ENCODE results near the gene CNIH3.

CNIH3 gene

GRCh38 chr1:224736619-224737352 is 120.7 kb downstream of the CNIH3 start:
- no peaks in the 10 kb centered on the region for H3K36me3 ChIP-seq (ENCODE audit: control insufficient read depth in 1 of 2, insufficient read depth in 2 of 2, low read length in 2 of 2)
- no peak overlapping the region for H3K4me3 ChIP-seq (ENCODE audit: low read depth in 1 of 2, low read length in 2 of 2)
- H3K27ac ChIP-seq (ENCODE audit: low read length), result no peak overlapping the region
- no peaks in the 10 kb centered on the region for H3K9me3 ChIP-seq (ENCODE audit: control insufficient read depth in 1 of 2, low read length in 2 of 2)
- peaks cover 0 to 38% of the 10 kb centered on the region in 2 donors for H3K4me1 ChIP-seq (ENCODE audit: control insufficient read depth in 1 of 2, insufficient read depth in 2 of 2, low read length in 2 of 2)
- no peaks in the 10 kb centered on the region for H3K27me3 ChIP-seq (ENCODE audit: low read depth, low read length)

DNA sequence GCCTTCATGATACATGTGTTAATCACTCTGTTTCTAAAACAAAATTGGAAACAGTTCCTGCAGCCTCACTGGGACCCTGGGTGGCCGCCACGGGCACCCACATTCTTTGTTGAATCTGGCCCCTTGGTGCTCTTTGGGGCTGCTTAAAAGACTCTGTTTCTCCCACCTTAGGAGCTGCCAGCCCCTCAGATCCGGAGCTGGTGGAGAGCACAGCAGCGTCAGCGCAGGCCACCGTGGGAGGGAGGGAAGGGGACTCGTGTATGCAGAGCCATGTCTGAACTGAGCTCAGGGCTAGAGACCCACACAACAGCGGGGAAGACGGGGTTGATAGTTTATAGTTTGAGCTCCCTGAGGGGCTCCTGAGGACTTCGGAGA is 121.2 kb downstream of the CNIH3 start:
- H3K9me3 ChIP-seq (ENCODE audit: control insufficient read depth in 1 of 2, low read length in 2 of 2), result no peaks in the 10 kb centered on the region
- no peaks in the 10 kb centered on the region for H3K27me3 ChIP-seq (ENCODE audit: low read depth, low read length)
- no peak overlapping the region for H3K27ac ChIP-seq (ENCODE audit: low read length)
- H3K36me3 ChIP-seq (ENCODE audit: control insufficient read depth in 1 of 2, insufficient read depth in 2 of 2, low read length in 2 of 2), result no peaks in the 10 kb centered on the region
- H3K4me1 ChIP-seq (ENCODE audit: control insufficient read depth in 1 of 2, insufficient read depth in 2 of 2, low read length in 2 of 2), result peaks cover 0 to 38% of the 10 kb centered on the region in 2 donors
- H3K4me3 ChIP-seq (ENCODE audit: low read depth in 1 of 2, low read length in 2 of 2), result no peak overlapping the region

DNA sequence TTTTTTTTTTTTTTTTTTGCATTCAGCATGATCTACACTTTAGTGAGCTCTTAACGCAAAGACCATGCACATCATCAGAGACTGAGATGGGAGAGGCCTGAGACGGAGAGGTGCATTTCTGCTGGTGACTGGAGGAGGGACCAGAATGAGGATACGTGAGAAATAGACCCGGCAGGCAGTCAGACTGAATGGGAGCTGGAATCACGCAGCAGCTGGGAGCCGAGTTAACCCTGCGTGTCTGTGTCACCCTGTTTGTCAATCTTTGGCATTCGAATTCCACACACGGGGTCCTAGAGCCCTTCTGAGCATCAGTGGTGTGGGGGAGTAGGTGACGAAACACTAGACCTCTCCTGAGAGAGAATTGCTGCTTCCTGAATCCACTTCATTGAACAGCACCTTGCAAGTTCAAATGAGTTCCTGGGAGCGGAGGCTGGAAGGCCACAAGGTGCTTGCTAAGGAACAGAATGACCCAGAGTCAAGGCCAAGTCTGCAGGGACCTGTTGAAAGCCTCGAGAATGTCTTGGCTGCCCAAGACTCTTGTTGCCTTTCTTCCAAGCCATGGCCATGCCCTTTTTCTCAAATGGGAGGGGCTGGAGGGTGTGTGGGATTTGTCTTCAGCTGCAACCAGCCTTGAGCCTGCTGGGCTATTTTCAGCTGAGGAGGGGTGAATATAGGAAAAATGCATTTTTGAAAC is 123.3 kb downstream of the CNIH3 start:
- Histone ChIP-seq H3K4me3 (ENCODE audit: low read depth in 1 of 2, low read length in 2 of 2) (no peak overlapping the region), H3K27ac (ENCODE audit: low read length) (no peak overlapping the region)

GRCh38 chr1:224739997-224740684 is 124.0 kb downstream of the CNIH3 start:
- Histone ChIP-seq H3K27me3 (ENCODE audit: low read depth, low read length) (no peaks in the 10 kb centered on the region), H3K36me3 (ENCODE audit: control insufficient read depth in 1 of 2, insufficient read depth in 2 of 2, low read length in 2 of 2) (no peaks in the 10 kb centered on the region), H3K4me3 (ENCODE audit: low read depth in 1 of 2, low read length in 2 of 2) (no peak overlapping the region), H3K27ac (ENCODE audit: low read length) (no peak overlapping the region), H3K4me1 (ENCODE audit: control insufficient read depth in 1 of 2, insufficient read depth in 2 of 2, low read length in 2 of 2) (peaks cover 0 to 35% of the 10 kb centered on the region in 2 donors), H3K9me3 (ENCODE audit: control insufficient read depth in 1 of 2, low read length in 2 of 2) (no peaks in the 10 kb centered on the region)

More for the DNA sequence above, 123.3 kb downstream of the CNIH3 start:
- peaks cover 0 to 35% of the 10 kb centered on the region in 2 donors for H3K4me1 ChIP-seq (ENCODE audit: control insufficient read depth in 1 of 2, insufficient read depth in 2 of 2, low read length in 2 of 2)
- no peaks in the 10 kb centered on the region for H3K27me3 ChIP-seq (ENCODE audit: low read depth, low read length)
- H3K9me3 ChIP-seq (ENCODE audit: control insufficient read depth in 1 of 2, low read length in 2 of 2), result no peaks in the 10 kb centered on the region
- no peaks in the 10 kb centered on the region for H3K36me3 ChIP-seq (ENCODE audit: control insufficient read depth in 1 of 2, insufficient read depth in 2 of 2, low read length in 2 of 2)

GRCh38 chr1:224740685-224741052 is 124.6 kb downstream of the CNIH3 start:
- Histone ChIP-seq H3K4me3 (ENCODE audit: low read depth in 1 of 2, low read length in 2 of 2) (no peak overlapping the region), H3K9me3 (ENCODE audit: control insufficient read depth in 1 of 2, low read length in 2 of 2) (no peaks in the 10 kb centered on the region), H3K27ac (ENCODE audit: low read length) (no peak overlapping the region), H3K36me3 (ENCODE audit: control insufficient read depth in 1 of 2, insufficient read depth in 2 of 2, low read length in 2 of 2) (no peaks in the 10 kb centered on the region), H3K4me1 (ENCODE audit: control insufficient read depth in 1 of 2, insufficient read depth in 2 of 2, low read length in 2 of 2) (peaks cover 0 to 35% of the 10 kb centered on the region in 2 donors), H3K27me3 (ENCODE audit: low read depth, low read length) (no peaks in the 10 kb centered on the region)

- Histone ChIP-seq H3K4me3 (ENCODE audit: low read depth in 1 of 2, low read length in 2 of 2) (no peak overlapping the region), H3K36me3 (ENCODE audit: control insufficient read depth in 1 of 2, insufficient read depth in 2 of 2, low read length in 2 of 2) (no peaks in the 10 kb centered on the region), H3K27me3 (ENCODE audit: low read depth, low read length) (no peaks in the 10 kb centered on the region), H3K4me1 (ENCODE audit: control insufficient read depth in 1 of 2, insufficient read depth in 2 of 2, low read length in 2 of 2) (peaks cover 0 to 26% of the 10 kb centered on the region in 2 donors), H3K9me3 (ENCODE audit: control insufficient read depth in 1 of 2, low read length in 2 of 2) (no peaks in the 10 kb centered on the region), H3K27ac (ENCODE audit: low read length) (no peak overlapping the region)
Observed at GRCh38 chr1:224742349-224742748, 126.2 kb downstream of the CNIH3 start.

- Histone ChIP-seq H3K27ac (ENCODE audit: low read length) (no peak overlapping the region), H3K27me3 (ENCODE audit: low read depth, low read length) (no peaks in the 10 kb centered on the region), H3K36me3 (ENCODE audit: control insufficient read depth in 1 of 2, insufficient read depth in 2 of 2, low read length in 2 of 2) (no peaks in the 10 kb centered on the region), H3K4me1 (ENCODE audit: control insufficient read depth in 1 of 2, insufficient read depth in 2 of 2, low read length in 2 of 2) (peaks cover 0 to 19% of the 10 kb centered on the region in 2 donors), H3K9me3 (ENCODE audit: control insufficient read depth in 1 of 2, low read length in 2 of 2) (no peaks in the 10 kb centered on the region), H3K4me3 (ENCODE audit: low read depth in 1 of 2, low read length in 2 of 2) (no peak overlapping the region)
Observed at GRCh38 chr1:224743608-224744164, 127.6 kb downstream of the CNIH3 start.

- H3K4me1 ChIP-seq (ENCODE audit: control insufficient read depth in 1 of 2, insufficient read depth in 2 of 2, low read length in 2 of 2), result peaks cover 0 to 16% of the 10 kb centered on the region in 2 donors
- no peaks in the 10 kb centered on the region for H3K9me3 ChIP-seq (ENCODE audit: control insufficient read depth in 1 of 2, low read length in 2 of 2)
- no peaks in the 10 kb centered on the region for H3K36me3 ChIP-seq (ENCODE audit: control insufficient read depth in 1 of 2, insufficient read depth in 2 of 2, low read length in 2 of 2)
- H3K4me3 ChIP-seq (ENCODE audit: low read depth in 1 of 2, low read length in 2 of 2), result no peak overlapping the region
- H3K27me3 ChIP-seq (ENCODE audit: low read depth, low read length), result no peaks in the 10 kb centered on the region
- H3K27ac ChIP-seq (ENCODE audit: low read length), result no peak overlapping the region
Observed at GRCh38 chr1:224744521-224744920, 128.4 kb downstream of the CNIH3 start.

DNA sequence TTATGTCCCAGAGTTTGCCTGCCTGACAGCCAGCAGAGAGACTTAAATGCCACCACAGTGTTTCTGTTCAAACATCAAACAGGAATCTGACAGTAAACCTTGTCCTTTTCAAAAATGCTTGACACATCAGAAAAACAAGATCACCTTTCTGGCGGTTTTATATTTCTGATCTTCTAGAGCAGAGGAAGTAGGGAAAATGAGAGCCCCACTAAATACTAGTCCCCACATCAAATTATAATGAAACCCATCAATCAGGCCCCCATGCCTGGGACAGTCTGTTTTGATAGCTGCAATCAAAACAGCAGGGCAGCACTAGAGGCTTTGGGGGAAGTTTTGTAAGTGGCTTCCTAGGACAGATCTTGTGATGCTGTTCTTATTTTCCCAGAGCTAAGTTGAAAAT is 129.3 kb downstream of the CNIH3 start:
- no peak overlapping the region for H3K4me3 ChIP-seq (ENCODE audit: low read depth in 1 of 2, low read length in 2 of 2)
- no peaks in the 10 kb centered on the region for H3K9me3 ChIP-seq (ENCODE audit: control insufficient read depth in 1 of 2, low read length in 2 of 2)
- no peak overlapping the region for H3K27ac ChIP-seq (ENCODE audit: low read length)
- H3K36me3 ChIP-seq (ENCODE audit: control insufficient read depth in 1 of 2, insufficient read depth in 2 of 2, low read length in 2 of 2), result no peaks in the 10 kb centered on the region
- peaks cover 0 to 7% of the 10 kb centered on the region in 2 donors for H3K4me1 ChIP-seq (ENCODE audit: control insufficient read depth in 1 of 2, insufficient read depth in 2 of 2, low read length in 2 of 2)
- H3K27me3 ChIP-seq (ENCODE audit: low read depth, low read length), result no peaks in the 10 kb centered on the region

GRCh38 chr1:224745924-224746323 is 129.8 kb downstream of the CNIH3 start:
- no peaks in the 10 kb centered on the region for H3K27me3 ChIP-seq (ENCODE audit: low read depth, low read length)
- H3K4me1 ChIP-seq (ENCODE audit: control insufficient read depth in 1 of 2, insufficient read depth in 2 of 2, low read length in 2 of 2), result peaks cover 0 to 4% of the 10 kb centered on the region in 2 donors
- H3K4me3 ChIP-seq (ENCODE audit: low read depth in 1 of 2, low read length in 2 of 2), result no peak overlapping the region
- H3K36me3 ChIP-seq (ENCODE audit: control insufficient read depth in 1 of 2, insufficient read depth in 2 of 2, low read length in 2 of 2), result no peaks in the 10 kb centered on the region
- no peak overlapping the region for H3K27ac ChIP-seq (ENCODE audit: low read length)
- H3K9me3 ChIP-seq (ENCODE audit: control insufficient read depth in 1 of 2, low read length in 2 of 2), result no peaks in the 10 kb centered on the region

DNA sequence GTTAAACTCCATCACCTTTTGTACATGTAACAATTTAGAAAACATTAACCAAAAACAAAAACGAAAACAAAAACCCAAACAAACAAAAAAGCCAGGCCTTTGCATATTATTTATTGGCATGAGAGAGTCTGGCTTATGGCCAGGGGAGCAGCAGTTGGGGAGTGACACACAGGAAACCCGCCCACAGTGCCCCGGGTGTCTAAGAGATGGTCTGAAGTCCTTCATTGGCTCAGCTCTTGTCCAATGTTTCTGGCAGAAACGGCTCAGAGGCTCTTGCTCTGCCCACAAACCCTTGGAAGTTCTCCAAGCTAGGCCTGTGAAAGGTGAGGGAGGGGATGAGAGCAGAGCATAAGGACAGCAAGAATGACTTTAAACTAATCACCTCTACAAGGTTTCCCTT is 131.5 kb downstream of the CNIH3 start:
- no peaks in the 10 kb centered on the region for H3K36me3 ChIP-seq (ENCODE audit: control insufficient read depth in 1 of 2, insufficient read depth in 2 of 2, low read length in 2 of 2)
- H3K9me3 ChIP-seq (ENCODE audit: control insufficient read depth in 1 of 2, low read length in 2 of 2), result no peaks in the 10 kb centered on the region
- no peaks in the 10 kb centered on the region for H3K27me3 ChIP-seq (ENCODE audit: low read depth, low read length)
- H3K27ac ChIP-seq (ENCODE audit: low read length), result no peak overlapping the region
- H3K4me1 ChIP-seq (ENCODE audit: control insufficient read depth in 1 of 2, insufficient read depth in 2 of 2, low read length in 2 of 2), result peaks cover 0 to 4% of the 10 kb centered on the region in 2 donors
- H3K4me3 ChIP-seq (ENCODE audit: low read depth in 1 of 2, low read length in 2 of 2), result no peak overlapping the region
